Psoas muscle (tissue), 8 donors: Measurements from ENCODE around the gene SMC2. TPM values are rescaled to one million over a fixed set of nuclear protein-coding genes. Genes with fewer than 3 reads are reported as not detected.

Experiments
- ATAC-seq, 4 donors: fragments of 200-7000 bp; cut with Tn5 transposase; one replicate each; pipeline ENCODE4 v1.9.1; 2020; ENCODE audit warnings: moderate library complexity in 3 of 4, mild to moderate bottlenecking in 2 of 4
- DNase-seq, 2 donors: peaks; one replicate each; pipeline ENCODE4 v3.0.0-alpha.2; 2020
- H3K27ac ChIP-seq: fragments of 200-600 bp; one replicate; pipeline ENCODE4 v1.8.0; 2022
- H3K27me3 ChIP-seq, 3 donors: fragments of 200-600 bp in 1 of 3; one replicate each; pipeline versions ENCODE4 v1.6.1 to v1.8.0; 2013 to 2022; ENCODE audit warnings: low read length in 2 of 3, mild to moderate bottlenecking in 2 of 3, moderate library complexity in 1 of 3; ENCODE audit not compliant: insufficient read depth in 3 of 3
- H3K36me3 ChIP-seq, 2 donors: fragments of 200-600 bp in 1 of 2; one replicate each; pipeline versions ENCODE4 v1.6.1 to v1.8.0; 2013 to 2022; ENCODE audit warnings: low read depth in 1 of 2, mild to moderate bottlenecking in 1 of 2, moderate library complexity in 1 of 2; ENCODE audit not compliant: insufficient read depth in 1 of 2
- H3K4me1 ChIP-seq: fragments of 200-600 bp; one replicate; pipeline ENCODE4 v1.8.0; 2022
- H3K4me3 ChIP-seq: fragments of 200-600 bp; one replicate; pipeline ENCODE4 v1.8.0; 2022; ENCODE audit warnings: mild to moderate bottlenecking
- H3K9me3 ChIP-seq: fragments of 200-600 bp; one replicate; pipeline ENCODE4 v1.8.0; 2022
- WGBS, 3 donors: extraction: QIAGEN DNeasy Blood & Tissue Kit; methylation state at CpG; one replicate each; pipeline versions ENCODE4 v1.1.6 to v1.1.7; 2013; 5-methylcytosine and 5-hydroxymethylcytosine counted together
- intact Hi-C, 2 donors: fragments of 100-400 bp; cut with DNase I; formaldehyde crosslinking; loops; one replicate each; pipeline versions ENCODE4 v1.11.0 to v1.14.2; 2022
- polyA plus RNA-seq, 3 donors: library from polyadenylated mRNA; stranded (reverse); fragments of 200-250 nt; gene quantifications; one replicate each; pipeline ENCODE4 v1.2.3, GENCODE V29; 2013
- total RNA-seq, 4 donors: library from RNA; stranded (reverse); fragmentation: NEBNext Ultra II Directional in 2 of 4; extraction: Animal tissue kit (Norgen Biotek cat#: 25700) in 2 of 4; gene quantifications; one replicate each; pipeline versions ENCODE4 v1.2.1 to v1.2.4, GENCODE V29; 2021 to 2023
- TF ChIP-seq, protein P1 (sequence below): fragments of 200-600 bp; IDR thresholded peaks from one replicate; pipeline ENCODE4 v1.8.0; 2022; ENCODE audit warnings: antibody characterized with exemption
- donor health status: healthy with polysubstance abuse.
- donor health status: DM: no; HTN: no; CAD: no; lungs with moderate emphysema.
- donor health status: Bipolar disorder and iron deficiency.
- donor health status: healthy.
- donor health status: DM: yes; HTN: yes; CAD: no.
- donor health status: DM: no; HTN: no; CAD: no.
- donor health status: DM: no; HTN: no; CAD: no.
- donor health status: DM: yes; HTN: yes; CAD: no.

Gene SMC2
- total and polyA plus RNA-seq, 7 donors, result 1.6 to 6.3 (median 3.2) TPM

DNA sequence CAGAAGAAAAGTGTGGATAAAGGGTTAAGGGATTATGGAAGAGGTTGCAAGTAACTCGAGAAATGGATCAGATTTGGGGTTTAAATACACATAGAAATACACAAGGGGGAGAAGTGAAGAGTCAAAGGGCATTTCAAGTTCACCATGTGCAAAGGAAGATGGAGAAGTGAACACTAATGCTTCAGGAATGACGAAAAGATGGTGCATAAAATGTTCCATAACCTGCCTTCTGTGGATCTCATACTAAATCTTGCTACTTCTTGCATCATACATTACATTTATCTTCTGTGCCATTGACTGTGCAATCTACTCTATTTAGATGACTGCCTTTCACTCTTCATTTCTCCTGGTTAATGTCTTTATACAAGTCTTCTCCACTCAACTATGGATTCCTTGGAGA is 5.7 kb upstream of the SMC2 start:
- intact Hi-C loops, result no loop called here
- no peak overlapping the region for H3K4me3 ChIP-seq
- DNase-seq, result no peak
- TF ChIP-seq, protein P1, sequence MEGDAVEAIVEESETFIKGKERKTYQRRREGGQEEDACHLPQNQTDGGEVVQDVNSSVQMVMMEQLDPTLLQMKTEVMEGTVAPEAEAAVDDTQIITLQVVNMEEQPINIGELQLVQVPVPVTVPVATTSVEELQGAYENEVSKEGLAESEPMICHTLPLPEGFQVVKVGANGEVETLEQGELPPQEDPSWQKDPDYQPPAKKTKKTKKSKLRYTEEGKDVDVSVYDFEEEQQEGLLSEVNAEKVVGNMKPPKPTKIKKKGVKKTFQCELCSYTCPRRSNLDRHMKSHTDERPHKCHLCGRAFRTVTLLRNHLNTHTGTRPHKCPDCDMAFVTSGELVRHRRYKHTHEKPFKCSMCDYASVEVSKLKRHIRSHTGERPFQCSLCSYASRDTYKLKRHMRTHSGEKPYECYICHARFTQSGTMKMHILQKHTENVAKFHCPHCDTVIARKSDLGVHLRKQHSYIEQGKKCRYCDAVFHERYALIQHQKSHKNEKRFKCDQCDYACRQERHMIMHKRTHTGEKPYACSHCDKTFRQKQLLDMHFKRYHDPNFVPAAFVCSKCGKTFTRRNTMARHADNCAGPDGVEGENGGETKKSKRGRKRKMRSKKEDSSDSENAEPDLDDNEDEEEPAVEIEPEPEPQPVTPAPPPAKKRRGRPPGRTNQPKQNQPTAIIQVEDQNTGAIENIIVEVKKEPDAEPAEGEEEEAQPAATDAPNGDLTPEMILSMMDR, result no peak
- H3K9me3 ChIP-seq, result no peaks in the 10 kb centered on the region
- H3K4me1 ChIP-seq, result peaks cover 14% of the 10 kb centered on the region
- no peak overlapping the region for H3K27ac ChIP-seq
- no peak for ATAC-seq
- WGBS, 3 donors, result 59 to 74% (median 60%) methylated on average over 2 of the region's 2 CpGs
- H3K27me3 ChIP-seq, result no peaks in the 10 kb centered on the region
- H3K36me3 ChIP-seq, result no peaks in the 10 kb centered on the region

DNA sequence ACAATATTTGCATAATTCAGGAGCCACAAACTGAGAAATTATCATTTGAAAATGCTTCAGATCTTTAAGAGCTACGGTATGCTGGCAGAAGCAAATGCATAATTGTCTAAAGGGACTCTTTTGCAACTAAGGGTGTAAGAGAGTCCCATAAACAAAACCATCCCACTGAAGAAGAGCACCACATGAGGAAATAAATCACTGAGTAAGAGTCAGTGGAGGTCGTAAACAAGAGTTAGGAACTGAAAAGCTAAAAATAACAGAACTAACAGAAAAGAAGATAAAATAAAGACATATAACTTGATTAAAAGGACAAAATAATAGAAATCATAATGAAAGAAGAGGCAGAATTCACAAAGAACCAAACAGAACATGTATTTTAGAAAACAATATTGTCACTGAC is 3.5 kb upstream of the SMC2 start:
- TF ChIP-seq, protein P1, result no peak
- intact Hi-C loops, result loop anchor here in 1 of 2 donors (10.0 kb wide), 1 partner anchor 654 kb away; the partner anchor contains the start of gene NIPSNAP3A
- peak overlapping the region; percentile 26 for H3K4me3 ChIP-seq
- H3K36me3 ChIP-seq, result no peaks in the 10 kb centered on the region
- DNase-seq, result no peak
- H3K27me3 ChIP-seq, result no peaks in the 10 kb centered on the region
- ATAC-seq, result no peak
- WGBS, 3 donors, result 43 to 47% (median 44%) methylated on average over 2 of the region's 2 CpGs
- H3K27ac ChIP-seq, result no peak overlapping the region
- H3K4me1 ChIP-seq, result peaks cover 22% of the 10 kb centered on the region
- no peaks in the 10 kb centered on the region for H3K9me3 ChIP-seq

DNA sequence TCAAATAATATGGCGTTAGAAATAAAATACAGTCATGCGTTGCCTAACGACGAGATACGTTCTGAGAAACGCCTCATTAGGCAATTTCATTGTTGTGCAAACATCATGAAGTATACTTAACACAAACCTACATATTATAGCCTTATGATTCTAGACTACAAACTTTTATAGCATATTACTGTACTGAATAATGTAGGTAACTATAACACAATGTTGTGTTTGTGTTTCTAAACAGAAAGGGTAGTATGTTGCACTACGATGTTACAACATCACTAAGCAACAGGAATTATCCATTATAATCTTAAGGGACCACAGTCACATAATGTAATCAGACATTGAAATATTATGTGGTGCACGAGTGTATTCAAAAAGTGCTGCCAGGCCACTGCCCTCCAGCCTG is 3.0 kb upstream of the SMC2 start:
- ATAC-seq (no peak), DNase-seq (no peak)
- intact Hi-C loops, result loop anchor here in 1 of 2 donors (10.0 kb wide), 1 partner anchor 654 kb away; the partner anchor contains the start of gene NIPSNAP3A
- peak overlapping the region; percentile 26 for H3K4me3 ChIP-seq
- H3K9me3 ChIP-seq, result no peaks in the 10 kb centered on the region
- TF ChIP-seq, protein P1, result no peak
- peak overlapping the region; percentile 63 for H3K27ac ChIP-seq
- H3K36me3 ChIP-seq, result no peaks in the 10 kb centered on the region
- H3K4me1 ChIP-seq, result peaks cover 22% of the 10 kb centered on the region
- no peaks in the 10 kb centered on the region for H3K27me3 ChIP-seq
- 65 to 72% (median 67%) methylated on average over 8 of the region's 8 CpGs for WGBS, 3 donors

DNA sequence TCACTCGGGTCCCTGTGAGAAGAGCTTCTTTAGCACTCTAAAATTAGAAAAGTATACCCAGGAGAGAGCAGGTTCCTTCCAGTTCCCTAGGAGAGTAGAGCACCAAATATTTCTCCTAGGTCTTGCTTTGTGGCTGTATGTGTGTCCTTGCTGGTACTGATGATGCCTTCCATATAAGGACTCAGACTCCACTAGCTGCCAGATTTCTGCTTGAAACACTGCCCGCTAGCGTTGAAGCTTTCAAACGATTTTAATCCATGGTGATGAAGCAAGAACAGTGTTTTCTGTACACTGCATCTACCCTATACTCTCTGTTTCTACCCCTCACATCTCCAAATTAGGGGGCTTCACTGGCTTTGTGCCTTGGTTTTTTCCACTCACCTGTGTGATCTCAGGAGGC is 2.4 kb upstream of the SMC2 start:
- intact Hi-C loops, result loop anchor here in 1 of 2 donors (10.0 kb wide), 1 partner anchor 653 kb away; the partner anchor contains the start of gene NIPSNAP3A
- WGBS, 3 donors, result 9 to 15% (median 14%) methylated on average over 4 of the region's 4 CpGs

More for the DNA sequence above, 2.4 kb upstream of the SMC2 start:
- H3K4me1 ChIP-seq, result peaks cover 22% of the 10 kb centered on the region
- no peak for DNase-seq
- H3K36me3 ChIP-seq, result no peaks in the 10 kb centered on the region
- H3K4me3 ChIP-seq, result peak overlapping the region; percentile 26
- peak overlapping the region; percentile 63 for H3K27ac ChIP-seq
- ATAC-seq, result peak; percentile 14 to 51 (median 50)
- TF ChIP-seq, protein P1, result peak; percentile 37
- H3K9me3 ChIP-seq, result no peaks in the 10 kb centered on the region
- H3K27me3 ChIP-seq, result no peaks in the 10 kb centered on the region
